ENCODE measurements around the gene SPRY2.
A peak's percentile ranks its signal among the peaks of the same experiment; 100 is the strongest.

Gene SPRY2

DNA sequence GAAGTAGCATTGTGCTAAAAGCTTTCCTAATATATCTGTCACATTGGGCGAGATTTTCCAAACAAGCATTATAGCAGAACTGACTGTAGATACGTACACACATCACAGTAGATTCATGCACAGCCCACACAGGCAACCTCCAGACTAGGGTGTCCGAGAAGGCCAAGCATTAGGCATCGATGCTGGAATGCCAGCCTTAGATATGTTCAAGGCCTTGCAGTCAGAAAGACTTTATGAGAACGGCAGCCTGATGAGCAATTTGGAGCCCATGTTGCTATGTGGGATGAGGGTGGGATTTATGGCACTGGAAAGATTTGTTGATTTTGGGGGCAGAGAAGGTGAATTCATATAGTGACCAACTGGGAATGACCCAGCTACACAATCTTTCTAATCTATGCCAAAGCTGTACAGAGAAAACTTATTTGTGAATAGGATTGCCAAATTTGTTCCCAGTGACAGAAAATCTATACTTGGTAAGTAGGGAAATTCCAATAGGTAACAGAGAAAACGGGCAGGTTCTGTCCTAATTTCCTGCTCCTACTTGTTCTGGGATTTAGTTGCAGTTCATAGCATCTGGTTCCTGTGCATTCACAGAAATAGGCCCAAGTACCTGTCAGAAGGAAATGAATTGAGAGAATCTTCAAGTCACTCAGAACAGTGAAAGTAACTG is 31.0 kb upstream of the SPRY2 start:
- H3K4me3 Mint-ChIP-seq: no peak overlapping the region
- H3K27ac Mint-ChIP-seq: no peak overlapping the region
- peaks cover 4% of the 10 kb centered on the region for H3K9me3 Mint-ChIP-seq
- no peaks in the 10 kb centered on the region for H3K36me3 Mint-ChIP-seq (ENCODE audit: low read depth)
- no peaks in the 10 kb centered on the region for H3K27me3 Mint-ChIP-seq (ENCODE audit: low read depth)
- TF ChIP-seq, protein P1, sequence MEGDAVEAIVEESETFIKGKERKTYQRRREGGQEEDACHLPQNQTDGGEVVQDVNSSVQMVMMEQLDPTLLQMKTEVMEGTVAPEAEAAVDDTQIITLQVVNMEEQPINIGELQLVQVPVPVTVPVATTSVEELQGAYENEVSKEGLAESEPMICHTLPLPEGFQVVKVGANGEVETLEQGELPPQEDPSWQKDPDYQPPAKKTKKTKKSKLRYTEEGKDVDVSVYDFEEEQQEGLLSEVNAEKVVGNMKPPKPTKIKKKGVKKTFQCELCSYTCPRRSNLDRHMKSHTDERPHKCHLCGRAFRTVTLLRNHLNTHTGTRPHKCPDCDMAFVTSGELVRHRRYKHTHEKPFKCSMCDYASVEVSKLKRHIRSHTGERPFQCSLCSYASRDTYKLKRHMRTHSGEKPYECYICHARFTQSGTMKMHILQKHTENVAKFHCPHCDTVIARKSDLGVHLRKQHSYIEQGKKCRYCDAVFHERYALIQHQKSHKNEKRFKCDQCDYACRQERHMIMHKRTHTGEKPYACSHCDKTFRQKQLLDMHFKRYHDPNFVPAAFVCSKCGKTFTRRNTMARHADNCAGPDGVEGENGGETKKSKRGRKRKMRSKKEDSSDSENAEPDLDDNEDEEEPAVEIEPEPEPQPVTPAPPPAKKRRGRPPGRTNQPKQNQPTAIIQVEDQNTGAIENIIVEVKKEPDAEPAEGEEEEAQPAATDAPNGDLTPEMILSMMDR (IDR thresholded peaks at IDR 0.05; ENCODE audit: unreplicated experiment in 3 of 3): no peak
- peaks cover 20% of the 10 kb centered on the region for H3K4me1 Mint-ChIP-seq

DNA sequence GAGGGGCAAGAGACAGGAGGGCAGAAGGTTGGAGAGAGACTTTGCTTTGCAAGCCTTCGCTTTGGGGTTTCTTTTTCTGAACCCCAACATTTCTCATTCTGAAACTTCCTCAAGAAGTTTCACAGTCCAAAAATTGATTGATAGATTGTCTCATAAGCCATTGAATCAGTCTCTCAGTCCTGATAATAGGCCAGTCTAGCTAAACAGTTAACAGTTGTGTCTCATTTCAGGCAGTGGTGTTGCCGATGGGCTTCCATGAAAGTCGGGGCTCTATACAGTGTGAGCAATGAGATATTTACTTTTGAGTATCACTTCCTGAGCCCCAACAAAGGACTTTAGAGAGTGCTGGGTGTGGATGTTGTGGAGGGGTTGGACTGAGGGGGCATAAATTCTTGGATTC is 26.5 kb upstream of the SPRY2 start:
- Mint-ChIP-seq H3K27me3 (ENCODE audit: low read depth) (no peaks in the 10 kb centered on the region), H3K27ac (no peak overlapping the region), H3K4me3 (no peak overlapping the region), H3K9me3 (peaks cover 4% of the 10 kb centered on the region), H3K4me1 (peaks cover 19% of the 10 kb centered on the region), H3K36me3 (ENCODE audit: low read depth) (no peaks in the 10 kb centered on the region)
- TF ChIP-seq, protein P1 (IDR thresholded peaks at IDR 0.05; ENCODE audit: unreplicated experiment in 3 of 3): no peak

DNA sequence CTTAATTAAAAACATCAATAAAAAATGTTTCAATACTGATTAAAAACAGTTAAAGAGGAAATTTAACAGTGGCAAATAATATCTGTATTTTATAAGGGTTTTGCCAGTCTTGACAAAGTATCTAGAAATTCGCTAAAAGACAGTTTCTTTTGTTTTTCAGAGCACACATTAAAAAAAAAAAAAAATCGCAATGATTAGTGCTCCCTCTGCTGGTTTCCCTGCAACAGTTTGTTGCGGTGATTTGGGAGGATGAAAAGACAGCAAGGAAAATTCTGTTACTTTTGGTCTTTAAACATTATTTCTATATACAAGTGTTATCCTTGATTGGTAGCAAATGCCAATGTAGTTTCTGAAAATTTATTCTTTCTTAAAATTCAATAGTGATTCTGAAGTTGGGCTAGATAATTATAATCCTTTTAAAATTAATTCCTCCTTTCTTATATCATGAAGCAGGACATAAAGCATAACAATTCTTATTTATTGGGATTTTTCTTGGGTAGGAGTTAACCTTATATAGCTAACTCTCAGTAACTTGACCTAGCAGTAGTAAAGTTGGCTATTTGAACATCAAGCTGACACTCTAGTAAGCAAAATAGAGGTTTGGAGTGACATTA is 23.1 kb upstream of the SPRY2 start:
- peaks cover 4% of the 10 kb centered on the region for H3K9me3 Mint-ChIP-seq
- no peak overlapping the region for H3K4me3 Mint-ChIP-seq
- peaks cover 42% of the 10 kb centered on the region for H3K4me1 Mint-ChIP-seq
- no peaks in the 10 kb centered on the region for H3K36me3 Mint-ChIP-seq (ENCODE audit: low read depth)
- no peak overlapping the region for H3K27ac Mint-ChIP-seq
- TF ChIP-seq, protein P1 (IDR thresholded peaks at IDR 0.05; ENCODE audit: unreplicated experiment in 3 of 3): peak; percentile 75 to 91 (median 83)
- H3K27me3 Mint-ChIP-seq (ENCODE audit: low read depth): no peaks in the 10 kb centered on the region

DNA sequence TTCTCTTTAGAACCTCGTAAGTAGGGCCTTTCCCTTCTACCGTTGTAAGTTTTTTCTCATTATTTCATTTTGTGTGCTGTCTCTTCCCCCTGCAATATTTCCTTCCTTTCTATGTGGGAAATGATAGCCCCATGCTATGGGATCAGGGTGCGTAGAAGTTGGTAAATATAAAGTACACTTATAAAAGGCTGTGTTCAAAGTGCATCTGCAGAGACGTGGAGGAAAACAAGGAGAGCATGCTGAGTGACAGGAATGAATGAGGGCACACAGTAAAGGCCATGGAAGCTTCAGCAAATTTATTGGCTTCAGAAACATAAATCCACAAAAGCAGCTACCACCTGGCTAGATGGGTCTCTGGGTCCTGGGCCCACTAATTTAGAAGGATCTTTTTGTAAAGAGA is 21.6 kb upstream of the SPRY2 start:
- TF ChIP-seq, protein P1 (IDR thresholded peaks at IDR 0.05; ENCODE audit: unreplicated experiment in 3 of 3): no peak

DNA sequence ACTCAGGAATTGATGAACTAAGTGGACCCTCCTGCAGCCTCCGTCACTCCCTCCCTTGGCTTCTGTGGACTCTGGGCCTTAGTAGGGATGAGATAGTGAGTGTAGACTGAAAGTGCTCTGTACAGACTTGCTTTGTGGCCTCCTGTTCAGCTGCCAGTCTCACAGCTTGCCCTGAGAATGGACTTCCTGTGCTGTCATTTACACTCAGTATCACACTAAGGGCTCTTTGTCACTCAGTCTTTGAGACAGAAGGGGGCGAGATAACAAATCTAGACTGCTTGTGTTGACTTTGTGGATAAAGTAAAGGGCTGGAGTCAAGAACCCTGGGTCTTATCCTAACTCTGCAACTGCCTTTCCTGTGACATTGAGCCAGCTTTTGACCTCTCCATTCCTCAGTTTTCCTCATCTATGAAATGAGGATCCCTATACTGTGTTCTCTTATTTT is 21.0 kb upstream of the SPRY2 start:
- TF ChIP-seq, protein P1 (IDR thresholded peaks at IDR 0.05; ENCODE audit: unreplicated experiment in 3 of 3): no peak
- Mint-ChIP-seq H3K27ac (peak overlapping the region; percentile 23 to 88 (median 58)), H3K9me3 (no peaks in the 10 kb centered on the region), H3K27me3 (ENCODE audit: low read depth) (no peaks in the 10 kb centered on the region), H3K36me3 (ENCODE audit: low read depth) (no peaks in the 10 kb centered on the region), H3K4me1 (peaks cover 43% of the 10 kb centered on the region), H3K4me3 (no peak overlapping the region)

More for the DNA sequence above, 21.6 kb upstream of the SPRY2 start:
- Mint-ChIP-seq H3K4me1 (peaks cover 43% of the 10 kb centered on the region), H3K36me3 (ENCODE audit: low read depth) (no peaks in the 10 kb centered on the region), H3K27ac (peak overlapping the region; percentile 31 to 88 (median 58)), H3K27me3 (ENCODE audit: low read depth) (no peaks in the 10 kb centered on the region), H3K9me3 (peaks cover 4% of the 10 kb centered on the region), H3K4me3 (peak overlapping the region in 1 of 3 experiments; percentile 16)
